WTC11 (cell line): ENCODE results near the gene PDLIM4. TPM values are rescaled to one million over a fixed set of nuclear protein-coding genes. Genes with fewer than 3 reads are reported as not detected.

Experiments
- ATAC-seq: fragments of 200-7000 bp; cut with Tn5 transposase; 2 replicates; pipeline ENCODE4 v1.10.0; 2021; ENCODE audit warnings: mild to moderate bottlenecking, moderate library complexity
- CTCF ChIA-PET: fragments of 300-600 bp; sonication (Branson Sonifier 250); formaldehyde crosslinking; loops from one replicate; lab custom pipeline; 2021; ENCODE audit warnings: antibody characterized with exemption; lab: Charles Lee
- POLR2A ChIA-PET: fragments of 350-600 bp; sonication (Branson Sonifier 250); formaldehyde crosslinking; loops from one replicate; lab custom pipeline; 2021; ENCODE audit warnings: antibody characterized with exemption; lab: Charles Lee
- DNase-seq: peaks from one replicate; pipeline ENCODE4 v3.0.0; 2021; ENCODE audit warnings: low spot score
- H3K27ac Mint-ChIP-seq: 2 replicates; pipeline ENCODE4 v1.8.0; 2021; ENCODE audit warnings: mixed read lengths
- H3K27me3 Mint-ChIP-seq: 2 replicates; pipeline ENCODE4 v1.8.0; 2021; ENCODE audit warnings: low read depth, mild to moderate bottlenecking, moderate library complexity, mixed read lengths
- H3K36me3 Mint-ChIP-seq: 2 replicates; pipeline ENCODE4 v1.8.0; 2021; ENCODE audit warnings: mixed read lengths
- H3K4me1 Mint-ChIP-seq: 2 replicates; pipeline ENCODE4 v1.8.0; 2022; ENCODE audit warnings: mixed read lengths
- H3K4me3 Mint-ChIP-seq: 2 replicates; pipeline ENCODE4 v1.8.0; 2021; ENCODE audit warnings: mild to moderate bottlenecking, moderate library complexity, mixed read lengths
- H3K9me3 Mint-ChIP-seq: 2 replicates; pipeline ENCODE4 v1.8.0; 2021; ENCODE audit warnings: mixed read lengths
- CTCF ChIP-seq: fragments of 200-600 bp; IDR thresholded peaks from 2 replicates; pipeline ENCODE4 v1.8.0; 2022; ENCODE audit warnings: antibody characterized with exemption
- ERG ChIP-seq: fragments of 250-450 bp; sonication (Bioruptor Pico); IDR thresholded peaks from 2 replicates; pipeline ENCODE4 v1.8.0; 2021; ENCODE audit warnings: mild to moderate bottlenecking
- FOXK1 ChIP-seq: sonication (generic); formaldehyde crosslinking; IDR thresholded peaks from 2 replicates; pipeline ENCODE4 v1.8.0; 2022; ENCODE audit warnings: mild to moderate bottlenecking, moderate library complexity, missing genetic modification reagents
- HMGA2 ChIP-seq: fragments of 250-450 bp; sonication (Bioruptor Pico); IDR thresholded peaks from 2 replicates; pipeline ENCODE4 v1.4.0; 2021; ENCODE audit warnings: mild to moderate bottlenecking, moderate library complexity
- HMGXB4 ChIP-seq: sonication (generic); formaldehyde crosslinking; IDR thresholded peaks from 2 replicates; pipeline ENCODE4 v1.8.1; 2023; ENCODE audit warnings: mild to moderate bottlenecking, moderate library complexity, missing genetic modification reagents
- JAZF1 ChIP-seq: fragments of 250-450 bp; sonication (Bioruptor Pico); IDR thresholded peaks from 2 replicates; pipeline ENCODE4 v1.9.0; 2021; ENCODE audit warnings: moderate library complexity, mild to moderate bottlenecking, inconsistent platforms
- NFYB ChIP-seq: sonication (generic); formaldehyde crosslinking; conservative IDR thresholded peaks from 2 replicates; pipeline ENCODE4 v1.8.0; 2022; ENCODE audit warnings: low read depth, missing genetic modification reagents
- PREB ChIP-seq: sonication (generic); formaldehyde crosslinking; IDR thresholded peaks from 2 replicates; pipeline ENCODE4 v1.8.1; 2022; ENCODE audit warnings: mild to moderate bottlenecking, missing genetic modification reagents, moderate library complexity, borderline replicate concordance
- SP1 ChIP-seq: sonication (generic); formaldehyde crosslinking; conservative IDR thresholded peaks from 2 replicates; pipeline ENCODE4 v1.8.1; 2022; ENCODE audit warnings: missing genetic modification reagents
- ZNF121 ChIP-seq: sonication (generic); formaldehyde crosslinking; IDR thresholded peaks from 2 replicates; pipeline ENCODE4 v1.8.0; 2023; ENCODE audit warnings: missing genetic modification reagents
- ZNF281 ChIP-seq: sonication (generic); formaldehyde crosslinking; IDR thresholded peaks from 2 replicates; pipeline ENCODE4 v1.8.0; 2023; ENCODE audit warnings: mild to moderate bottlenecking, missing genetic modification reagents
- ZNF423 ChIP-seq: fragments of 250-450 bp; sonication (Bioruptor Pico); IDR thresholded peaks from 2 replicates; pipeline ENCODE4 v2.1.2; 2022; ENCODE audit warnings: mild to moderate bottlenecking, moderate library complexity
- total RNA-seq: library from RNA; stranded (reverse); gene quantifications from 3 replicates; pipeline ENCODE4 v1.2.3, GENCODE V29; 2021

Gene PDLIM4
- total RNA-seq, 1 experiment from 2014 or later = 11.4 TPM

- Mint-ChIP-seq H3K4me1 (0 out of 2 replicates have a peak, but pooled peaks cover 5% of the 10 kb centered on the region), H3K27me3 (peaks cover 6% of the 10 kb centered on the region), H3K4me3 (no peak overlapping the region), H3K9me3 (no peaks in the 10 kb centered on the region), H3K36me3 (no peaks in the 10 kb centered on the region), H3K27ac (no peak overlapping the region)
- DNase-seq = no peak
- CTCF ChIA-PET = interaction anchor here (1.0 to 4.0 kb wide), 3 partner anchors 10 to 24 kb away, joined by 4 to 15 read pairs (median 11); no protein-coding TSS in a partner anchor
- POLR2A ChIA-PET = interaction anchor here (0.6 to 0.7 kb wide), 2 partner anchors 34 to 970 kb away, joined by 3 to 5 read pairs; partner anchors contain the start of gene P4HA2
- ATAC-seq = no peak
- TF ChIP-seq FOXK1 (CRISPR knock-in tag) (no peak), HMGA2 (no peak)
These were observed 4.7 kb downstream of the PDLIM4 start for GRCh38 chr5:132261881-132262845.

- Mint-ChIP-seq H3K27ac (no peak overlapping the region), H3K27me3 (peaks cover 4% of the 10 kb centered on the region), H3K36me3 (no peaks in the 10 kb centered on the region), H3K4me1 (0 out of 2 replicates have a peak, but pooled peaks cover 5% of the 10 kb centered on the region), H3K9me3 (no peaks in the 10 kb centered on the region), H3K4me3 (no peak overlapping the region)
- ATAC-seq (no peak), DNase-seq (no peak)
- CTCF ChIA-PET = interaction anchor here (3.0 to 4.0 kb wide), 2 partner anchors 9 to 24 kb away, joined by 11 to 15 read pairs; no protein-coding TSS in a partner anchor
- POLR2A ChIA-PET = interaction anchor here (0.6 to 0.7 kb wide), 2 partner anchors 35 to 971 kb away, joined by 3 to 5 read pairs; partner anchors contain the start of gene P4HA2
- no peak for TF ChIP-seq CTCF
- no peak for TF ChIP-seq ZNF121 (CRISPR knock-in tag)
- TF ChIP-seq ERG (CRISPR knock-in tag) = no peak
These were observed 5.5 kb downstream of the PDLIM4 start for GRCh38 chr5:132262882-132263547.

- no peaks in the 10 kb centered on the region; the same call in 1 of the 2 replicates for H3K27me3 Mint-ChIP-seq
- no peaks in the 10 kb centered on the region for H3K4me1 Mint-ChIP-seq
- no peak; the same call in 1 of the 2 replicates for ATAC-seq
- H3K27ac Mint-ChIP-seq = no peak overlapping the region
- no peaks in the 10 kb centered on the region for H3K9me3 Mint-ChIP-seq
- POLR2A ChIA-PET = no interaction called here
- CTCF ChIA-PET = interaction anchor here (1.2 to 4.0 kb wide), 4 partner anchors 9 to 30 kb away, joined by 3 to 15 read pairs (median 8); no protein-coding TSS in a partner anchor
- no peak overlapping the region for H3K4me3 Mint-ChIP-seq
- DNase-seq = no peak
- H3K36me3 Mint-ChIP-seq = no peaks in the 10 kb centered on the region
- no peak for TF ChIP-seq NFYB (CRISPR knock-in tag)
- TF ChIP-seq PREB (CRISPR knock-in tag) = no peak
- TF ChIP-seq CTCF = no peak
- no peak for TF ChIP-seq ZNF423 (CRISPR knock-in tag)
- no peak for TF ChIP-seq ZNF281 (CRISPR knock-in tag)
- TF ChIP-seq ERG (CRISPR knock-in tag) = no peak
- TF ChIP-seq SP1 (CRISPR knock-in tag) = no peak
- TF ChIP-seq JAZF1 = no peak
- no peak for TF ChIP-seq HMGXB4 (CRISPR knock-in tag)
These were observed 6.2 kb downstream of the PDLIM4 start for GRCh38 chr5:132263548-132264261.
